ENCODE results near the gene RPL21.
"Not testable (repeated sequence)": the region's sequence is repeated elsewhere in the genome, so short reads cannot be mapped to it uniquely, and the experiment has no call there.

Gene RPL21

GRCh38 chr13:27219611-27220010 is 31.7 kb upstream of the RPL21 start:
- no peak for DNase-seq (ENCODE audit: extremely low read depth, low read depth)
- TF ChIP-seq CTCF (IDR thresholded peaks at IDR 0.05; ENCODE audit: low read depth, low read length): no peak

- DNase-seq (ENCODE audit: extremely low read depth, low read depth): not testable (repeated sequence)
Measured at GRCh38 chr13:27222100-27222499, 29.3 kb upstream of the RPL21 start.

GRCh38 chr13:27226991-27227390 is 24.4 kb upstream of the RPL21 start:
- TF ChIP-seq CTCF (IDR thresholded peaks at IDR 0.05; ENCODE audit: low read depth, low read length): no peak
- no peak for DNase-seq (ENCODE audit: extremely low read depth, low read depth)

GRCh38 chr13:27228131-27228530 is 23.2 kb upstream of the RPL21 start:
- no peak for TF ChIP-seq CTCF (IDR thresholded peaks at IDR 0.05; ENCODE audit: low read depth, low read length)
- DNase-seq (ENCODE audit: extremely low read depth, low read depth): no peak

- no peak for TF ChIP-seq CTCF (IDR thresholded peaks at IDR 0.05; ENCODE audit: low read depth, low read length)
- DNase-seq (ENCODE audit: extremely low read depth, low read depth): no peak
Measured at GRCh38 chr13:27229642-27230041, 21.7 kb upstream of the RPL21 start.

GRCh38 chr13:27233964-27234363 is 17.4 kb upstream of the RPL21 start:
- no peak for DNase-seq (ENCODE audit: extremely low read depth, low read depth)
- no peak for TF ChIP-seq CTCF (IDR thresholded peaks at IDR 0.05; ENCODE audit: low read depth, low read length)

- DNase-seq (ENCODE audit: extremely low read depth, low read depth): no peak
- no peak for TF ChIP-seq CTCF (IDR thresholded peaks at IDR 0.05; ENCODE audit: low read depth, low read length)
Measured at GRCh38 chr13:27236478-27236877, 14.9 kb upstream of the RPL21 start.

- no peak for TF ChIP-seq CTCF (IDR thresholded peaks at IDR 0.05; ENCODE audit: low read depth, low read length)
- no peak for DNase-seq (ENCODE audit: extremely low read depth, low read depth)
Measured at GRCh38 chr13:27242702-27243101, 8.7 kb upstream of the RPL21 start.
